ENCODE data around the gene CFAP73.
"Not testable (repeated sequence)": the region's sequence is repeated elsewhere in the genome, so short reads cannot be mapped to it uniquely, and the experiment has no call there.

Gene CFAP73

DNA sequence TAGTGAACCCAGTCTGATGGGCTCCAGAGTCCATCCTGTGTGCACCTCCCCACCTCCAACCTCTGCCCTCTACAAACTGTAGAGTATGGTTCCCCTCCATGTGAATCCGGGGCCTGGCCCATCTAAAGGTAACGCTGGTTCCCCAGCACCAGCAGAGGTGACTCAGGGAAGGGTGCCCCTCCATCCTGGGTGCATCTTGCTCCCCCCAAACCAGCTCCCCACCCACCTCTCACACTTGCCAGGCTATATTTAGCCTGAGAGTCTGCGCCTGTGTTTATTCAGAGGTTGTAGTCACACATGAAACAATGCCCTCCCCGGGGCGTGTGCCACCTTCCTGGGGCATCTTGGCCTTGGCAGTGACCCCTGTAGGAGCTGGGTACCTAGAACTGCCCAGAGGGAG is 40.2 kb upstream of the CFAP73 start:
- H3K36me3 ChIP-seq (ENCODE audit: control insufficient read depth in 1 of 2, insufficient read depth in 2 of 2, low read length in 2 of 2), result no peaks in the 10 kb centered on the region
- H3K4me1 ChIP-seq (ENCODE audit: control insufficient read depth in 1 of 2, insufficient read depth in 2 of 2, low read length in 2 of 2), result no peaks in the 10 kb centered on the region
- no peak overlapping the region for H3K4me3 ChIP-seq (ENCODE audit: low read depth in 1 of 2, low read length in 2 of 2)
- no peak overlapping the region for H3K27ac ChIP-seq (ENCODE audit: low read depth, low read length)
- H3K27me3 ChIP-seq (ENCODE audit: control insufficient read depth in 1 of 2, insufficient read depth in 2 of 2, low read length in 2 of 2), result no peaks in the 10 kb centered on the region
- H3K9me3 ChIP-seq (ENCODE audit: control insufficient read depth in 1 of 2, low read length in 2 of 2), result no peaks in the 10 kb centered on the region
- H3K9ac ChIP-seq (ENCODE audit: low read depth in 1 of 2, low read length in 2 of 2), result no peak overlapping the region

DNA sequence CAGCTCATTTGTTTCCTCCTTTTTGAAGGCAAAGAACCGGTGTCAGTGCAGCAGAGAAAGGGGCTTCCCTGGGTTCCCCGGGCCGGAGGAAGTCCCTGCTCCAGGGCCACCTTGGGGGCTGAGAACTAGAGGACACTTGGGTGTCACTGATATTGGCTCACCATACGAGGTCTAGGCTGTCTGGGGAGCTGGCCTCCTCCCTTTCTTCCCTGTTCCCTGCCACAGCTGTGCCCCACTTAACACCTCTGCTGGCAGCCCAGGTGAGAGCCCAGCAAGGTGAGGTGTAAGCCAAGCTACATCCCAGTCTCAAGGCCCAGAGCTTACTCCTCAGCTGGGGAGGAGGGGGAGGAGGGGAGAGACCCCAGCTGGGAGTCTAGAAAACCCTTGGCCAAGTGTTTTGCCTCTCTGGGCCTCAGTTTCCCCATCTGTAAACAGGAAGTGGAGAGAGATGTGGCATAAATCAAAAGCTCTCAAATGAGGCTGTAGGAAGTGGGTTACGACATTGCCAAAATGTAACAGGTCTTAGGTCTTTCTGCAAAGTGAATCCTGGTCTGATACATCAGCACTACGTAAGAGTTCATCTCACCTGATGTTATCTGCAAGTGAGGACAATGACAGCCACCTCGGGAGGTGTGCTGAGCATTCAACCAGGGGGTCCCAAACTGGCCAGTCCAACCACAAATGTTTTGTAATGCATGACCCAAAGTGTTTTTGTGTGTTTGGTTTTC is 39.5 kb upstream of the CFAP73 start:
- no peaks in the 10 kb centered on the region for H3K4me1 ChIP-seq (ENCODE audit: control insufficient read depth in 1 of 2, insufficient read depth in 2 of 2, low read length in 2 of 2)
- H3K27ac ChIP-seq (ENCODE audit: low read depth, low read length), result no peak overlapping the region
- H3K9ac ChIP-seq (ENCODE audit: low read depth in 1 of 2, low read length in 2 of 2), result no peak overlapping the region
- H3K9me3 ChIP-seq (ENCODE audit: control insufficient read depth in 1 of 2, low read length in 2 of 2), result no peaks in the 10 kb centered on the region
- no peak overlapping the region for H3K4me3 ChIP-seq (ENCODE audit: low read depth in 1 of 2, low read length in 2 of 2)
- no peaks in the 10 kb centered on the region for H3K27me3 ChIP-seq (ENCODE audit: control insufficient read depth in 1 of 2, insufficient read depth in 2 of 2, low read length in 2 of 2)
- H3K36me3 ChIP-seq (ENCODE audit: control insufficient read depth in 1 of 2, insufficient read depth in 2 of 2, low read length in 2 of 2), result no peaks in the 10 kb centered on the region

GRCh38 chr12:113111247-113111646 is 38.3 kb upstream of the CFAP73 start:
- Histone ChIP-seq H3K36me3 (ENCODE audit: control insufficient read depth in 1 of 2, insufficient read depth in 2 of 2, low read length in 2 of 2) (no peaks in the 10 kb centered on the region), H3K4me3 (ENCODE audit: low read depth in 1 of 2, low read length in 2 of 2) (no peak overlapping the region), H3K27ac (ENCODE audit: low read depth, low read length) (no peak overlapping the region)

DNA sequence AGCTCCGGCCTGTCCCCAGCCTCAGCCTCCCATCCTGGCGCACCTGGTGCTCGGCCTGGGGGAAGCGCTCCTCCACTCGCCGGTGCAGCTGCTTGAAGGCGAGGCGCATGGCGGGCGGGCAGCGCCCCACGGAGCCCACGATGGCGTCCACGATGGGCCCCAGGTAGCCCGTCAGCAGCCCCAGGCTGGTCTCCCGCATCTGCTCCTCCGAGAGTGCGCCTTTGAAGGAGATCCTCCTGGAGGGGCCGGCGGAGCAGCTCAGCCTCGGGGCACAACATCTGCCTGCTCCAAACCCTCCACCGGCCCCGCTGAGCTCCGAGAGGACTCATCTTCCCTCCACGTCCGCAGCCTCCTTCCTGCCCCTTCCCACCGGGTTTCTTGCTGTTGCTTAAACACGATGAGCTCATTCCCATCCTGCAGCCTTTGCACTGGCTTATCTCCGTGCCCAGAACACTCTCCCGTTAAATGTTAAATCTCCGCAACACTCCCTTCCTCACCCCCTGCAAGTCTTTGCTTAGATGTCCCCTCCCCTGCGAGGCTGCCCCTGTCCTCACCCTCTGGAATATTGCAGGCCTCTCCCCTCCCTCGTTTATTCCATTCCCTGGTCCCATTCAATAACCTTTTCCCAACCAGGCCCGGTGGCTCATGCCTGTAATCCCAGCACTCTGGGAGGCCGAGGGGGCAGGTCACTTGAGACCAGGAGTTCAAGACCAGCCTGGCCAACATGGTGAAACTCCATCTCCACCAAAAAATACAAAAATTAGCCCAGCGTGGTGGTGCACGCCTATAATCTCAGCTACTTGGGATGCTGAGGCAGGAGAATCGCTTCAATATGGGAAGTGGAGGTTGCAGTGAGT is 37.3 kb upstream of the CFAP73 start:
- no peaks in the 10 kb centered on the region for H3K27me3 ChIP-seq (ENCODE audit: control insufficient read depth in 1 of 2, insufficient read depth in 2 of 2, low read length in 2 of 2)
- H3K27ac ChIP-seq (ENCODE audit: low read depth, low read length), result no peak overlapping the region
- H3K4me3 ChIP-seq (ENCODE audit: low read depth in 1 of 2, low read length in 2 of 2), result no peak overlapping the region
- no peak overlapping the region for H3K9ac ChIP-seq (ENCODE audit: low read depth in 1 of 2, low read length in 2 of 2)
- H3K36me3 ChIP-seq (ENCODE audit: control insufficient read depth in 1 of 2, insufficient read depth in 2 of 2, low read length in 2 of 2), result no peaks in the 10 kb centered on the region
- no peaks in the 10 kb centered on the region for H3K9me3 ChIP-seq (ENCODE audit: control insufficient read depth in 1 of 2, low read length in 2 of 2)
- H3K4me1 ChIP-seq (ENCODE audit: control insufficient read depth in 1 of 2, insufficient read depth in 2 of 2, low read length in 2 of 2), result no peaks in the 10 kb centered on the region

More at GRCh38 chr12:113111247-113111646, 38.3 kb upstream of the CFAP73 start:
- no peaks in the 10 kb centered on the region for H3K9me3 ChIP-seq (ENCODE audit: control insufficient read depth in 1 of 2, low read length in 2 of 2)
- no peak overlapping the region for H3K9ac ChIP-seq (ENCODE audit: low read depth in 1 of 2, low read length in 2 of 2)
- no peaks in the 10 kb centered on the region for H3K27me3 ChIP-seq (ENCODE audit: control insufficient read depth in 1 of 2, insufficient read depth in 2 of 2, low read length in 2 of 2)
- H3K4me1 ChIP-seq (ENCODE audit: control insufficient read depth in 1 of 2, insufficient read depth in 2 of 2, low read length in 2 of 2), result no peaks in the 10 kb centered on the region

DNA sequence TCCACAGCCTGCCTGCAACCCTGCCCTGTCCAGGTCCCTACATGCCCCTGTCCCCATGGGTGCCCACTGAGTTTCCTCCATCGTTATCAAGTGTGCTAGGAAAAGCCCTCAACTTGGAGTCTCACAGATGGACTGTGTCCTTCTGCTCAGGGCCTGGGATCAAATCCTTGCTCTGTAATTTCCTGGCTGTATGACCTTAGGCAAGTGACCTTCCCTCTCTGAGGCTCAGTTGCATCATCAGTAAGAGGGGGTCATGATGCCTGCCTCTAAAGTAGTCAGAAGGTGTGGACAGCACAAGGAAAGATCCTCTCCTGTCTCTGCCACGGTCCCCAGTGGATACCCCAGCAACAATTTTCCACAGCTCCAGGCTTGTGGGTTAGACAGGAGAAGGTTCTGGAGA is 36.1 kb upstream of the CFAP73 start:
- Histone ChIP-seq H3K27me3 (ENCODE audit: control insufficient read depth in 1 of 2, insufficient read depth in 2 of 2, low read length in 2 of 2) (no peaks in the 10 kb centered on the region), H3K4me3 (ENCODE audit: low read depth in 1 of 2, low read length in 2 of 2) (no peak overlapping the region), H3K4me1 (ENCODE audit: control insufficient read depth in 1 of 2, insufficient read depth in 2 of 2, low read length in 2 of 2) (no peaks in the 10 kb centered on the region), H3K27ac (ENCODE audit: low read depth, low read length) (no peak overlapping the region), H3K9ac (ENCODE audit: low read depth in 1 of 2, low read length in 2 of 2) (no peak overlapping the region), H3K36me3 (ENCODE audit: control insufficient read depth in 1 of 2, insufficient read depth in 2 of 2, low read length in 2 of 2) (no peaks in the 10 kb centered on the region), H3K9me3 (ENCODE audit: control insufficient read depth in 1 of 2, low read length in 2 of 2) (no peaks in the 10 kb centered on the region)

DNA sequence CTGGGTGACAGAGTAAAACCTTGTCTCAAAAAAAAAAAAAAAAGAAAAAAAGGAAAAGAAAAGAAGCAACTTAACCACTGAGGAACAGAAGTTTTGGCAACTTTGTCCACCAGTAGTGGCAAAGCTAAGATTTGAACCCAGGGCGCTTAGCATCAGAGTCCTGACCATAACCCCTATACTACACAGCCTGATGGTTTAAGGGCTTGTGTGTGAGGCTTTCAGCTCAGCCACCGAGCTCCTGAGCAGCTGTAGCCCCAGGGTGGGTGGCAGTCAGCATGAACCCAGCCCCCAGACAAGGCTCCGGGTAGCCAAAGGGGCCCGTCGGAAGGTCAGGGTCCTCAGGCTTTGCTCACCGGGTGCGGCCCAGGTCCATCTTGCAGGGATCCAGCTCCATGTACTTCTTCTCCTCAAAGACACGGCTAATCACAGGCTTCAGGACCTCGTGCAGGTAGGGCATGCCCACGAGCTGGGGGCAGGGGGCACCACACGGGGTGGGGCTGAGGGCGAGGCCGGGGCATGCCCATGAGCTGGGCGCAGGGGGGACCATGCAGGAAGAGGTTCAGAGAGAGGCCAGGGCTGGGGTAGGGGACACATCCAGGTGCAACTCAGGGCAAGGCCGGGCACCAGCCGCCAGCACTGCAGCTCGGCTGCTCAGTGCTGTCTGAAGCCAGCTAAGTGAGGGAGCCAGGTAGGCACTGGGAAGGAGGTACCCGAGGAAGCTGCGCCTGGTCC is 34.9 kb upstream of the CFAP73 start:
- Histone ChIP-seq H3K4me1 (ENCODE audit: control insufficient read depth in 1 of 2, insufficient read depth in 2 of 2, low read length in 2 of 2) (no peaks in the 10 kb centered on the region), H3K27ac (ENCODE audit: low read depth, low read length) (no peak overlapping the region), H3K27me3 (ENCODE audit: control insufficient read depth in 1 of 2, insufficient read depth in 2 of 2, low read length in 2 of 2) (no peaks in the 10 kb centered on the region), H3K36me3 (ENCODE audit: control insufficient read depth in 1 of 2, insufficient read depth in 2 of 2, low read length in 2 of 2) (no peaks in the 10 kb centered on the region), H3K4me3 (ENCODE audit: low read depth in 1 of 2, low read length in 2 of 2) (no peak overlapping the region), H3K9ac (ENCODE audit: low read depth in 1 of 2, low read length in 2 of 2) (no peak overlapping the region), H3K9me3 (ENCODE audit: control insufficient read depth in 1 of 2, low read length in 2 of 2) (no peaks in the 10 kb centered on the region)

DNA sequence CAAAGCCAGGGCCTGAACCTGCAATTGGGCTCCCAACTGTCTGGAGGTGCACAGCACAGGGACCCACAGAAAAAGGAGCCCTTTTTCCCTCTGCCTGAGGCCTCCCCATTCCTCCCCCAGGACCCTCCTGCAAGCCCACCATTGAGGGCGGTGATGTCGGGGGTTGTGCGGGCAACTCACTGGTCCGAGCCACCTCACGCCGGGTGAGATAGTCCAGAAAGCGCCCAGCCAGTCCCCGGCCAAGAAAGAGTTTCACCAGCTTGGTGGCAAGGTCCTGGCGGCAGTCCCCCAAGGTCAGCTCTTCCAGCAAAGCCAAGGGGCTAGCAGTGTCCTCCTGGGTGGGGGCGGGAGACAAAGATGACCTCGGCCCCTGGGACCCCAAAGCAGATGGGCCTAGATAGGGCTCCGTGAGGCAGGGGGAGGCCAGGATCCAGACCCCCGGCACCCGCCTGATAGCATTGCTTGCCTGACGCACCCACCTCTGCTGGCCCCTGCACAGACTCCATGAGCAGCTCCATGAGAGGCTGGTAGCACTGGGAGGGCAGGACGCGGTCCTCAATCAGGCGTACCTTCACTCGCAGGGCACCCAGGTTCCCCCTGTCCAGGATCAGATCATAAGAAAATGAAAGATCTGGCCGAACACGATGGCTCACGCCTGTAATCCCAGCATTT is 33.9 kb upstream of the CFAP73 start:
- Histone ChIP-seq H3K36me3 (ENCODE audit: control insufficient read depth in 1 of 2, insufficient read depth in 2 of 2, low read length in 2 of 2) (no peaks in the 10 kb centered on the region), H3K4me1 (ENCODE audit: control insufficient read depth in 1 of 2, insufficient read depth in 2 of 2, low read length in 2 of 2) (no peaks in the 10 kb centered on the region), H3K4me3 (ENCODE audit: low read depth in 1 of 2, low read length in 2 of 2) (no peak overlapping the region), H3K9me3 (ENCODE audit: control insufficient read depth in 1 of 2, low read length in 2 of 2) (no peaks in the 10 kb centered on the region), H3K27ac (ENCODE audit: low read depth, low read length) (no peak overlapping the region), H3K9ac (ENCODE audit: low read depth in 1 of 2, low read length in 2 of 2) (no peak overlapping the region), H3K27me3 (ENCODE audit: control insufficient read depth in 1 of 2, insufficient read depth in 2 of 2, low read length in 2 of 2) (peaks cover 0 to 2% of the 10 kb centered on the region in 2 donors)

- Histone ChIP-seq H3K27me3 (ENCODE audit: control insufficient read depth in 1 of 2, insufficient read depth in 2 of 2, low read length in 2 of 2) (peaks cover 0 to 3% of the 10 kb centered on the region in 2 donors), H3K36me3 (ENCODE audit: control insufficient read depth in 1 of 2, insufficient read depth in 2 of 2, low read length in 2 of 2) (no peaks in the 10 kb centered on the region), H3K27ac (ENCODE audit: low read depth, low read length) (no peak overlapping the region), H3K4me3 (ENCODE audit: low read depth in 1 of 2, low read length in 2 of 2) (no peak overlapping the region), H3K4me1 (ENCODE audit: control insufficient read depth in 1 of 2, insufficient read depth in 2 of 2, low read length in 2 of 2) (no peaks in the 10 kb centered on the region), H3K9ac (ENCODE audit: low read depth in 1 of 2, low read length in 2 of 2) (no peak overlapping the region), H3K9me3 (ENCODE audit: control insufficient read depth in 1 of 2, low read length in 2 of 2) (no peaks in the 10 kb centered on the region)
These were observed 32.6 kb upstream of the CFAP73 start for GRCh38 chr12:113116875-113117274.

GRCh38 chr12:113117684-113118083 is 31.8 kb upstream of the CFAP73 start:
- H3K4me1 ChIP-seq (ENCODE audit: control insufficient read depth in 1 of 2, insufficient read depth in 2 of 2, low read length in 2 of 2); H3K9ac ChIP-seq (ENCODE audit: low read depth in 1 of 2, low read length in 2 of 2); H3K36me3 ChIP-seq (ENCODE audit: control insufficient read depth in 1 of 2, insufficient read depth in 2 of 2, low read length in 2 of 2); H3K4me3 ChIP-seq (ENCODE audit: low read depth in 1 of 2, low read length in 2 of 2); H3K27ac ChIP-seq (ENCODE audit: low read depth, low read length); H3K27me3 ChIP-seq (ENCODE audit: control insufficient read depth in 1 of 2, insufficient read depth in 2 of 2, low read length in 2 of 2); H3K9me3 ChIP-seq (ENCODE audit: control insufficient read depth in 1 of 2, low read length in 2 of 2): not testable (repeated sequence)

Measured in duodenal mucosa (tissue), 2 donors.